HepG2 (cell line): ENCODE measurements around the gene CLDN19. TPM values are rescaled to one million over a fixed set of nuclear protein-coding genes. Genes with fewer than 3 reads are reported as not detected.

Experiments used
- AHR ChIP-seq: IDR thresholded peaks from 2 replicates; pipeline ENCODE4 v1.6.1; 2018; ENCODE audit warnings: missing genetic modification reagents, missing compliant biosample characterization
- ARID2 ChIP-seq: sonication (generic); formaldehyde crosslinking; IDR thresholded peaks from 2 replicates; pipeline ENCODE4 v1.8.1; 2022; ENCODE audit warnings: mild to moderate bottlenecking, missing genetic modification reagents, borderline replicate concordance
- ARNT ChIP-seq: fragments of 450-650 bp; IDR thresholded peaks from 2 replicates; pipeline ENCODE4 v1.6.1; 2017
- ATF4 ChIP-seq, 2 experiments: fragments of 450-650 bp in 1 of 2; sonication (generic) in 1 of 2; formaldehyde crosslinking; IDR thresholded peaks; 2 replicates each; pipeline versions ENCODE4 v1.5.0 to v1.8.0; 2020 to 2022; ENCODE audit warnings: mild to moderate bottlenecking in 1 of 2, missing genetic modification reagents in 1 of 2
- EED ChIP-seq: sonication (generic); formaldehyde crosslinking; IDR thresholded peaks from 2 replicates; pipeline ENCODE4 v1.5.0; 2020; ENCODE audit warnings: mild to moderate bottlenecking, missing genetic modification reagents
- HOXA7 ChIP-seq: sonication (generic); formaldehyde crosslinking; IDR thresholded peaks from 2 replicates; pipeline ENCODE4 v1.8.1; 2022; ENCODE audit warnings: mild to moderate bottlenecking, missing genetic modification reagents, moderate library complexity
- JARID2 ChIP-seq: sonication (generic); formaldehyde crosslinking; IDR thresholded peaks from 2 replicates; pipeline ENCODE4 v1.8.1; 2023; ENCODE audit warnings: missing genetic modification reagents, inconsistent platforms; ENCODE audit not compliant: insufficient replicate concordance
- MLX ChIP-seq: IDR thresholded peaks from 2 replicates; pipeline ENCODE4 v1.6.1; 2016
- ONECUT2 ChIP-seq: sonication (generic); formaldehyde crosslinking; IDR thresholded peaks from 2 replicates; pipeline ENCODE4 v1.4.0; 2020; ENCODE audit warnings: missing genetic modification reagents
- PAXIP1 ChIP-seq: sonication (generic); formaldehyde crosslinking; conservative IDR thresholded peaks from 2 replicates; pipeline ENCODE4 v1.4.0; 2020; ENCODE audit warnings: mild to moderate bottlenecking, missing genetic modification reagents, moderate library complexity
- RFX1 ChIP-seq: fragments of 450-650 bp; IDR thresholded peaks from 2 replicates; pipeline ENCODE4 v1.6.1; 2017
- TFDP2 ChIP-seq: sonication (generic); formaldehyde crosslinking; IDR thresholded peaks from 2 replicates; pipeline ENCODE4 v1.4.0; 2020; ENCODE audit warnings: missing genetic modification reagents
- YY1 ChIP-seq: IDR thresholded peaks from 2 replicates; pipeline ENCODE4 v1.6.1; 2011; ENCODE audit warnings: low read length, low read depth, moderate library complexity, mild to moderate bottlenecking; ENCODE audit not compliant: insufficient read depth, insufficient replicate concordance
- ZBTB21 ChIP-seq: sonication (generic); formaldehyde crosslinking; IDR thresholded peaks from 2 replicates; pipeline ENCODE4 v1.4.0; 2020; ENCODE audit warnings: missing genetic modification reagents
- ZBTB39 ChIP-seq: sonication (generic); formaldehyde crosslinking; IDR thresholded peaks from 2 replicates; pipeline ENCODE4 v1.5.0; 2020; ENCODE audit warnings: missing genetic modification reagents
- ZNF335 ChIP-seq: sonication (generic); formaldehyde crosslinking; IDR thresholded peaks from 2 replicates; pipeline ENCODE4 v1.4.0; 2020; ENCODE audit warnings: missing genetic modification reagents
- ZNF510 ChIP-seq: sonication (generic); formaldehyde crosslinking; IDR thresholded peaks from 2 replicates; pipeline ENCODE4 v1.4.0; 2020; ENCODE audit warnings: low read depth, mild to moderate bottlenecking, missing genetic modification reagents
- ZNF772 ChIP-seq: sonication (generic); formaldehyde crosslinking; IDR thresholded peaks from 2 replicates; pipeline ENCODE4 v1.5.0; 2020; ENCODE audit warnings: mild to moderate bottlenecking, missing genetic modification reagents
- ZSCAN5A ChIP-seq: sonication (generic); formaldehyde crosslinking; IDR thresholded peaks from 2 replicates; pipeline ENCODE4 v1.8.0; 2022; ENCODE audit warnings: mild to moderate bottlenecking, missing genetic modification reagents, borderline replicate concordance
- polyA plus RNA-seq, 8 experiments: library from polyadenylated mRNA; depleted of rRNA in 3 of 8; stranded (reverse) in 7 of 8; unstranded in 1 of 8; fragments of >200 nt; fragmentation: Illumina TruSeq in 4 of 8; extraction: Trizol in 4 of 8; gene quantifications; 2 replicates each; pipeline versions ENCODE4 v1.2.1 to v1.2.3, GENCODE V29; 2011 to 2016; ENCODE audit warnings: low read depth in 4 of 8, missing spikeins in 1 of 8, mixed read lengths in 1 of 8; ENCODE audit not compliant: insufficient read depth in 1 of 8
- total RNA-seq, 5 experiments: library from RNA; depleted of rRNA; stranded (reverse); fragments of >200 nt; fragmentation: Illumina TruSeq; extraction: Trizol; gene quantifications; 2 replicates each; pipeline ENCODE4 v1.2.3, GENCODE V29; 2016; ENCODE audit warnings: low read depth in 1 of 5

The CLDN19 gene
- total and polyA plus RNA-seq, 2 of the 13 experiments (the other 11 are each of a cell fraction or from before 2014, with no cell fraction given), result 5.0 to 7.6 TPM

GRCh38 chr1:42766741-42767509 lies 26.9 kb upstream of the CLDN19 start, which contains the start of the genes C1orf50 and P3H1 (continued):
- no peak for TF ChIP-seq JARID2 (CRISPR knock-in tag)
- no peak for TF ChIP-seq ATF4 (CRISPR knock-in tag; IDR thresholded peaks at IDR 0.05)
- no peak; the same call in 1 of the 2 replicates for TF ChIP-seq ZNF335
- peak; percentile 51; the same call in 1 of the 2 replicates for TF ChIP-seq ZBTB39
- no peak for TF ChIP-seq ARNT
- no peak for TF ChIP-seq ZSCAN5A (CRISPR knock-in tag)
- TF ChIP-seq ZBTB21, result no peak
- no peak for TF ChIP-seq HOXA7 (CRISPR knock-in tag)
- peak; percentile 95; the same call in 1 of the 2 replicates for TF ChIP-seq ZNF510 (CRISPR knock-in tag)
- peak; percentile 3; the same call in 1 of the 2 replicates for TF ChIP-seq AHR
- peak; percentile 68 for TF ChIP-seq YY1
- TF ChIP-seq ZNF772 (CRISPR knock-in tag), result peak; percentile 84
- TF ChIP-seq EED (CRISPR knock-in tag), result no peak
- no peak for TF ChIP-seq MLX (CRISPR knock-in tag)
- TF ChIP-seq PAXIP1 (CRISPR knock-in tag), result peak; percentile 41
- TF ChIP-seq TFDP2 (CRISPR knock-in tag), result peak; percentile 42
- TF ChIP-seq ARID2, result peak; percentile 97; the same call in 1 of the 2 replicates
- TF ChIP-seq ONECUT2, result 0 out of 2 replicates have a peak, but pooled peaks have one; percentile 42
- TF ChIP-seq RFX1, result no peak
